H4 (cell line): ENCODE data around the gene EIF4EBP3. TPM values are rescaled to one million over a fixed set of nuclear protein-coding genes. Genes with fewer than 3 reads are reported as not detected.

Experiments used
- DNase-seq: peaks from one replicate; pipeline ENCODE4 v3.0.0-alpha.2; 2015; ENCODE audit warnings: low spot score
- total RNA-seq: library from RNA; depleted of rRNA; stranded (reverse); fragments of >200 nt; shearing (Covaris generic); gene quantifications from 2 replicates; pipeline ENCODE4 v1.2.3, GENCODE V29; 2014

The EIF4EBP3 gene
- total RNA-seq, 1 experiment from 2014 or later = not detected

DNA sequence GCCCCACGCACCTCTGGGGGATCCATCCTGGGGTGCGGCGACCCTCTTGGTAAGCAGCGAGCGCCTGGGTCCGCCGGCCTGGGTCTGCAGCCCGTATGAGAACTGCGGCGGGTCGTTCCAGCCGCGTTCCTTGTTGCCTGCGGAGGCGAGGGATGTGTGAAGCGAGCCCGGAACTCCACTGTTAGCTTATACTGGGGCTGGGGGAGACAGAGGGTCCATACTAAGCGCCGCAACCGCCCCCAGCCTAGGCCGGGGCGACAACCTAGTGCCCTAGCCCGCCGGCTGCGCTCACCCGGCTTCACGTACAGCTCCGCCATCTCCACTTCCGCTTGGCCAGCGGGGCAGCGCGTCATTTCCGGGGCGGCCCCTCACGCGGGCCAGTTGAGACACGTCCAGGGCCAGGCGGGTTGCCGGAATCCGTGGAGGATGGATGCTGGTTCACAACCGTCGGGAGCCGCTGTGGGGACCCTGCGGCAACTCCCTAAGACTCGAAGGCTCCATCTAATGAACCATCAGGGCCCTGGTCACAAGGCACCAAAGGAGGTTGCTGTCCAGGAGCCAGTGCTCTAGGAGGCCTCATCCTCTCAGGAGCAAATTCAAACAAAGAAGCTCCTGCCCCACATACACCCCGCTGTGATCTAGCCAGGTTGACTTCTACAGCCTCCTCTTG is 9.8 kb downstream of the EIF4EBP3 start, which contains the start of gene SRA1:
TSS of gene SRA1 (minus strand) at position 338 of the 670 bp plus-strand sequence. CDS start at position 317, 21 bp downstream.
- DNase-seq = peak; percentile 87

DNA sequence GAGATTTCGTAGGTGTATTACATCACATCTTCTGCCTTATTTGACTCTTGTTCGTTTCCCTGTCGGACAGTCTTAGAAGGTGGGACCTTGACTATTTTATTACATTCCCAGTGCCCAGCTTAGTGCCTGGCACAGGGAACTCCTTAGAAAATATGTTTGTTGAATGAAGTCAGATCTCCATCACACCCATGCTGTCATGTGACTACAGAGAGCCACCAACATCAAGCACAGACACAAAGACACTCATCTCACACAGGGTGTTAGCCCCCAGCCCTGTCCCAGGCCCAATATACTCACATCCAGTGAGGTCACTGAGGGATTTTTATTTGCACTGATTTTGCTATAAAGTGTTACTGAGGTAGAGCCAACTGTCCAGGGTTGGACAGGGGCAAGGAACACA is 10.5 kb downstream of the EIF4EBP3 start:
- DNase-seq = no peak

DNA sequence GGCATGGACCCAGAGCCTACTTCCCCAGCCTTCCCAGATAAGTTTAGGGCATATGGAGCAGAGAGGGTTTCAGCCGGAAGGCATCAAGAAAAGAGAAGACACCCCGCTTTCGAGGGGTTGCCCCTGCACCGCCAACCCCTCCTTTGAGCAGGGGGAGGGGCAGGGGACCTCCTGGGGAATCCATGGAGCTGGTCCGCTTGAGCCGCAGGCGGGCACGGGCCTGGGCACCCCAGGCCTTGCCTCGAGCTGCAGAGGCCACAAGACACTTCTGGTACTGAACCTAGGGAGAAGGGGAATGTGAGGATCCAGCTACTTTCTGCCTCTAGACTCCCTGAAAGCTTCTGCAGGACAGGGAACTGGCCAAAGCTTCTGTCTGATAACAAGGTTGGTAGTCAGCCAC is 11.1 kb downstream of the EIF4EBP3 start:
- no peak for DNase-seq

DNA sequence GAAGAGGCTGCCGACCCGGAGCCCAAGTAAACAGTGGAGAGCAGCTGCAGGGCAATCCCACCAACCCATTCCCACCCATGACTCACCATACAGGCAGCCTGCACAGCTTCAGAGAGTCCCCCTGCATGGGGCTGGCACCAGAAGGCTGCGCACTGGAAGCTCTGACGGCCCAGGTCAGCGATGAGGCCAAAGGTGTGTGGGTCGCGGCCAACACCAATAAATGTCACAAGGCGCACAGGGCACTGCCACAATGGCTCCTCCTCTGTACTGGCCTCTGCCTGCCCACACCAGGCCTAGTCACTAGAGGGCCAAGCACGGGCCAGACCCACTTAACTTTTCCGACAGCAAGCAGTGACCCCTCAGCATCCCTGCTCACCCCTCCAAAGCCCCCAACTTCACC is 12.8 kb downstream of the EIF4EBP3 start:
- DNase-seq = no peak

DNA sequence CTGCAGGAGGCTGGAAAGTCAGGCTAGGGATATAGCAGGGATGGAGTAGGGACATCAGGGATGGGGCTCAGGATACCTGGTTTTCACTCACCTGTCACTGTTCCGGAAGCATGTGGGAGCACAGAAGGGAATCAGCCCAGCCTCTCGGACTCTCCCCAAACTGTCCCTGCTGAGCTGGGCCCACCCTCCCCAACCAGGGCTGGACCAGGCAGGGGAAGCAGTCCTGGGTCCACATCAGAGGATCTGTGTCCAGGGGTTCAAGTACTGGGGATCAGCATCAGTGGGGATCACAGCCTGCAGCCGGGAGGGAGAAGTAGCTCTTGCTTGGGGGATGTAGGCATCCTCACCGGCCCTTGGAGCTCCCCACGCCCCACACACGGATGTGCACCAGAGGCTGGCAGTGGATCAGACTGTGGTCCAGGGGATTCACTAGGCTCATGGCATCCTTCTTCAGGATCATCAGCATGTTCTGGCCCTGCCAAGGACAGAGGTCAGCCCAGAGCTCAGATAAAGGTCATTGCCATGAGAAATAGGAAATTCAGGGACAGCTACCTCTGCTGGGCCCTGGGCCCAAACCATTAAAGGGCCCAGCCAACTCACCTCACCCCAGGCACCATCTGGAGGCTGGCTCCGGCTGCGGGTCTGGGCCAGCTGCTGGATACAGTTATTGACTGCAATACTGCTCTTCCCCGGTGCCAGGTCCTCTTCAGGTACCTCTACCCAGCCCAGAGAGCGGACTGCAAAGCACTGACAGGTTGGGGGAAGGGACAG is 14.5 kb downstream of the EIF4EBP3 start:
- no peak for DNase-seq

DNA sequence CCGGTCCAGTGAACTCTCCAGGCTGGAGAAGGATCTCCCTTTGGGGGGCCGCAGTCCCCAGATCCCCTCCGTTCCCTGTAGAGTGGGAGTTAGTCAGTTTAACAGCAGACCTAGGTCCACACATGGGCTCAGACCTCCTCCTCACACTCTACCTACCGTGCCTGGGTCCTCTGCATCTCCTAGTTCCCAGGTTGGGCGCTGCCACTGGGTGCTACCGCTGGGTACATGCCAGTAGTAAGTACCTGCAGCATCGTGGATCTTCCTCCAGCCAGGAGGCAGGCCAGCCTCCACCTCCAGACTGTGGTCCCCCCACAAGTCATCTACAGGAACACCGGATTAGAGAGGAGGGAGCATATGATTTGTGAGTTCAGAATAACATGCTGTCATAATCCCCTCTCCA is 16.1 kb downstream of the EIF4EBP3 start:
- no peak for DNase-seq

DNA sequence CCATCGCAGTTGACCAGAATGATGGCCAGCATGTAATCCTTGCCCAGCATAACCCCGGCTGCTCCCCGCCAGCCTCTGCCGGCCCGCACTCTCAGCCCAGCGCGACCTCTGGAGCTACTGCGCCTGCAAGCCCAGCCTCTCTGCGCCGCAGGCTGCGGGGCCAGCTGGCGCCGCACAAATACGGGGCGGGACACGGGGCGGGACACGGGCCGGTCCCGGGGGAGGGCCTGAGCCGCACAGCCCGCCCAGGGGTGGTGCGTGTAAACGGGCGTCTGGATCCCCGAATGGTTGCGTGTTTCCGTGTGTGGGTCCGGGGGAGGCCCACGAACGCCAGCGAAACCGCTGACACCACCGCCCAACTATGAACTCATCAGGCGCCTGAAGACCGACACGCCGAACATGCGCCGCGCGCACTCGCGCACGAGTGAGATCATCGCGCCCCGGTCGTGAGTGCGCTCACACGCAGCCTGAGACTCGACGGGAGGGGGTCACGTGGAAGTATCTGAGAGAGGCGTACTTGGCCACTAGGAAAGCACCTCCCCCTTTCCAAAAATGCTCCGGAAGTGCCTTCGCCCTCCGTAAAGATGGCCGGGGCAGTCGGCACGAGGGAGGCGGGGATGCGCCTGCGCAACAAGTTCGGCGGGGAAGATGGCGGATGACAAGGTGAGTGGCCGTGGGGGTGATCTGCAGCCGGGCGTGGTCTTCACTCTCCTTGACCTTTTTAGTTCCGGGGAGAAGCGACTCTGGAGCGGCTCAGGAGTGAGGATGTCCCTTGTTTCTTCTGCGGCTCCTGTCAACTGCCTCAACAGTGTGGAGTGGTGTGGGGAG is 16.9 kb downstream of the EIF4EBP3 start, which contains the start of the genes APBB3 and SLC35A4:
TSS of gene APBB3 (minus strand) at position 403 of the 828 bp plus-strand sequence. CDS start at position 50, 353 bp downstream.
TSS of gene SLC35A4 (plus strand) at position 633 of the 828 bp plus-strand sequence. CDS start 2,342 bp downstream, outside the sequence.
- peak; percentile 98 for DNase-seq

DNA sequence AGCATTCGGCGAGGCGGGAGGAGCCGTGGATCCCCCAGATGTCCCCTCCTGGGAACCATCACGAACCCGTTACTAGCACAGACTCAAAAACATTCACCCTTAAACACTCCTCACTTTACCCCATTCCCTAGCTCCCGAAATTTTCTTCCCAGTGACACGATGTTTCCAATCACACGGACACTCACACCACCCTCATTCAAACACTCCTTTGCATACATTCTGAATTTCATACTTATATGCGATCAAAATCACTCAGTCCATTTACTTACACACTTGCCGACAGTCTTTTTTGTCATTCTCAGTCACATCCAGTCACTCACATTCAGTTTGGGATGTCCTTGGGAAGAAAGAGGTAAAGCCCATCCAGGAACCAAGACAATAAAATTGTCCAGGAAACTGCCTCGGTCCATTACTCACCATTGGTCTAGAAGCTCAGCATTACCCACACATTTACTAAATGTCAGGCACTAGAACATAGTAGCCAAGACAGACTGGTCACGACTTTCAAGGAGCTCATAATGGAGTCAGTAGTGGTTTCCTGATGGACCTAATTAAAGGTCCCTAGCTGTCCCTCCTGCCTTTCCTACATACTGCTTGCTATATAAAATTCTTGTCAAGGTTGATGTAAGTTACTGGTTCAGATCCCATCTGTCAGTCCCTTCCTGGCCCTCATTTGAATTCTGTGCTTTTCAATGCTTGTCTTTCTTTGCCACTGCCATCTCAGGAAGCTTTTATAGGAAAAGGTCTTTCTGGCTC is 17.7 kb downstream of the EIF4EBP3 start:
- DNase-seq = no peak

DNA sequence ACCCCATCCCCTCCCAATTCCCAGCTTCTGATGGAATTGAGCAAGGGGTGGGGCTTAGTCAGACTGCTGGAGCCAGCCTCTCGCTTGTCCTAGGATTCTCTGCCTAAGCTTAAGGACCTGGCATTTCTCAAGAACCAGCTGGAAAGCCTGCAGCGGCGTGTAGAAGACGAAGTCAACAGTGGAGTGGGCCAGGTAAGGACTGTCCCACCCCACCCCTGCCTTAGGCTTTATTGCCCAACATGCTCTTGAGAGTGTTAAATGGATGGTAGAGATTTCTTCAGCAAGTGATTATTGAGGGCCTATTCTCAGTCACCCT is 18.3 kb downstream of the EIF4EBP3 start:
- no peak for DNase-seq

DNA sequence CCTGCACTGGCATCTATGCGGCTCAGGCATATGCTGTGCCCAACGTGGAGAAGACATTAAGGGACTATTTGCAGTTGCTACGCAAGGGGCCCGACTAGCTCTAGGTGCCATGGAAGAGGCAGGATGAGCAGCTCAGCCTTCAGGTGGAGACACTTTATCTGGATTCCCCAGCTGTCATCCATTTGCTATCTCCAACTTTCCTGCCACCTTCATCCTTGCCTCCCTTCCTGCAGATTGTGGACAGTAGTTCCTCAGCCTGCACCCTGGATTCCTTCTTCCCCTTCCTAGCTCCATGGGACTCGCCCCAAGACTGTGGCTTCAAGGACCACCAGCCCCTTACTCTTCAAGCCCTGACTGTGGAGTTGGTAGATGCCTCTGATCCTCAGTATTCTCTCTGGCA is 19.2 kb downstream of the EIF4EBP3 start:
- no peak for DNase-seq

DNA sequence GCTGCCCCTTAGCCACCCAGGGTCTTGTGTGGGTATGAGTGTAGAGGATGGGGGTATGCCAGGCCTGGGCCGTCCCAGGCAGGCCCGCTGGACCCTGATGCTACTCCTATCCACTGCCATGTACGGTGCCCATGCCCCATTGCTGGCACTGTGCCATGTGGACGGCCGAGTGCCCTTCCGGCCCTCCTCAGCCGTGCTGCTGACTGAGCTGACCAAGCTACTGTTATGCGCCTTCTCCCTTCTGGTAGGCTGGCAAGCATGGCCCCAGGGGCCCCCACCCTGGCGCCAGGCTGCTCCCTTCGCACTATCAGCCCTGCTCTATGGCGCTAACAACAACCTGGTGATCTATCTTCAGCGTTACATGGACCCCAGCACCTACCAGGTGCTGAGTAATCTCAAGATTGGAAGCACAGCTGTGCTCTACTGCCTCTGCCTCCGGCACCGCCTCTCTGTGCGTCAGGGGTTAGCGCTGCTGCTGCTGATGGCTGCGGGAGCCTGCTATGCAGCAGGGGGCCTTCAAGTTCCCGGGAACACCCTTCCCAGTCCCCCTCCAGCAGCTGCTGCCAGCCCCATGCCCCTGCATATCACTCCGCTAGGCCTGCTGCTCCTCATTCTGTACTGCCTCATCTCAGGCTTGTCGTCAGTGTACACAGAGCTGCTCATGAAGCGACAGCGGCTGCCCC is 19.8 kb downstream of the EIF4EBP3 start:
- DNase-seq = no peak

DNA sequence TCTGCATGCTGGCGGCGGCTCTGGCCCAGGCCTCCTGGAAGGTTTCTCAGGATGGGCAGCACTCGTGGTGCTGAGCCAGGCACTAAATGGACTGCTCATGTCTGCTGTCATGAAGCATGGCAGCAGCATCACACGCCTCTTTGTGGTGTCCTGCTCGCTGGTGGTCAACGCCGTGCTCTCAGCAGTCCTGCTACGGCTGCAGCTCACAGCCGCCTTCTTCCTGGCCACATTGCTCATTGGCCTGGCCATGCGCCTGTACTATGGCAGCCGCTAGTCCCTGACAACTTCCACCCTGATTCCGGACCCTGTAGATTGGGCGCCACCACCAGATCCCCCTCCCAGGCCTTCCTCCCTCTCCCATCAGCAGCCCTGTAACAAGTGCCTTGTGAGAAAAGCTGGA is 20.4 kb downstream of the EIF4EBP3 start:
- DNase-seq = no peak

DNA sequence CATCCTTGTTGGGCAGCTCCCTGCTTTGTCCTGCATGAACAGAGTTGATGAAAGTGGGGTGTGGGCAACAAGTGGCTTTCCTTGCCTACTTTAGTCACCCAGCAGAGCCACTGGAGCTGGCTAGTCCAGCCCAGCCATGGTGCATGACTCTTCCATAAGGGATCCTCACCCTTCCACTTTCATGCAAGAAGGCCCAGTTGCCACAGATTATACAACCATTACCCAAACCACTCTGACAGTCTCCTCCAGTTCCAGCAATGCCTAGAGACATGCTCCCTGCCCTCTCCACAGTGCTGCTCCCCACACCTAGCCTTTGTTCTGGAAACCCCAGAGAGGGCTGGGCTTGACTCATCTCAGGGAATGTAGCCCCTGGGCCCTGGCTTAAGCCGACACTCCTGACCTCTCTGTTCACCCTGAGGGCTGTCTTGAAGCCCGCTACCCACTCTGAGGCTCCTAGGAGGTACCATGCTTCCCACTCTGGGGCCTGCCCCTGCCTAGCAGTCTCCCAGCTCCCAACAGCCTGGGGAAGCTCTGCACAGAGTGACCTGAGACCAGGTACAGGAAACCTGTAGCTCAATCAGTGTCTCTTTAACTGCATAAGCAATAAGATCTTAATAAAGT is 21.1 kb downstream of the EIF4EBP3 start:
- no peak for DNase-seq

DNA sequence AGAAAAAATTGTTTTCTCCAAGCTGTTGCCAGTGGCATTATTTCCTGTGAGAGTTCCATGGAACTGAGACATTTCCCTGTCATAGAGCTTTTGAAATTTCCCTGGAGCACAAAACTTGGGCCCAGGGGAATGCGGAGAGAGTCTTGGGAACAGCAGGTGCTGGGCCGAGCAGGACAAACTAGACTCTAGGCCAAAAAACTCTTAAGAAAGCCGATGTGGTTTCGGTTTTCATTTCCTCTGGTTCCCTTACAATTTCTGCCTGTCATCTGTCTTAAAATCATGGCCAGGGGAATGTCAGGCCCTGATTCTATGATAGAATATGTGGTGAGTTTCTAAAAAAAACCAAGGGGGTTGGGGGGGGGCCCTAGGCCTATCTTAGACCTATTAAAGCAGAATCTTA is 21.7 kb downstream of the EIF4EBP3 start:
- no peak for DNase-seq

DNA sequence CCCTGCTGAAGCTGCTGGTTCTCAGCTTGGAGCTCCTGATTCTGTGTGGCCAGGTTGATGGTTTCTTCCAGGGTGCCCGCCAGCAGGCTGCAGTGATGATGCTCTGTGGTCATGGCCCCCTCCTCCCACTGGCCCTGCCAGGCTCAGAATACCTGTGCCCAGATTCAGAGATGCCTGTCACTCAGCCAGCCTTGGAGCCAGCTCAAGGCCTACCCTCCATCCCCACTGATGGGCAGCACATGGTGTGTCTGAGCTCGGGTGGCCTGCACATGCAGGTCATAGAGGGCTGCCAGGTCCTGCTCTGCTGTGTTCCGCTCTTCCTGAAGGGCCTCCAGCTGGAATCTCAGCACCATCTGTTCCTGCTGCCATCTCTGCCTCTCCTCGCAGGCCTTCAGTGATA is 22.6 kb downstream of the EIF4EBP3 start:
- DNase-seq = no peak

DNA sequence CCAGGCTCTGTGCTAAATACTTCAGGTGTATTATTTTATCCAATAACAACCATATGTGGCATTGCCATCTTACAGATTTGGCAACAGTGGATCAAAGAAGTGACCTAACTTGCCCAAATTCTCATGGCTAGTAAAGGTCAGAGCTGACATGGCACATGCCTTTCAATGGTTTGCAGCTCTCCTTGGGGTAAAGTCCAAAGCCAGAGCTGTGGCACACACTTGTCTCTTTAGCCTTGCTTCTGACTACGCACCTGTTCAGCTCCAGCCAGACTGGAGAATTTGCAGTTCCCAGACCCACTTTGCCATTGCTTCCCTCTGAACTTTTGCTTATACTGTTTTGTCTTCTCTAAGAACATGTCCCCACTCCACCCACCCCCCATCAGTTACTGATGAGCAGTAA is 23.0 kb downstream of the EIF4EBP3 start:
- no peak for DNase-seq

DNA sequence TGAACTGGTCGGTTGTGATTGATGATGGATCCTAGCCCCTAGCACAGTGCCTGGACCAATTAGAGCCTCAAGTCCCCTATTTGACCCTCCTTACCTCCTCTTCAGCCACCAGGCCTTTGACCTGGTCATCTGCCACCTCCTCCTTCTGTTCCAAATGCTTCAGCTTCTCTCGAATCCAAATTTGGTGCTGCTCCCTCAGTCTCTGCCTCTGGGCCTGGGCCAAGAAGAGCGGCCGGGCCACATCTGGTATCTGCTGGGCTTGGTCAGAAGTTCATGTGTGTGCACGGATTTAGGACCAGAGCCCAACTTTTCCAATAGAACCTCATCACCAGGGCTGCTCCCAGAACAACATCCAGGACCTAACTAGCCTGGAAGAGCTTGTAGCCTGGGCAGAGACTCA is 23.6 kb downstream of the EIF4EBP3 start:
- DNase-seq = no peak

DNA sequence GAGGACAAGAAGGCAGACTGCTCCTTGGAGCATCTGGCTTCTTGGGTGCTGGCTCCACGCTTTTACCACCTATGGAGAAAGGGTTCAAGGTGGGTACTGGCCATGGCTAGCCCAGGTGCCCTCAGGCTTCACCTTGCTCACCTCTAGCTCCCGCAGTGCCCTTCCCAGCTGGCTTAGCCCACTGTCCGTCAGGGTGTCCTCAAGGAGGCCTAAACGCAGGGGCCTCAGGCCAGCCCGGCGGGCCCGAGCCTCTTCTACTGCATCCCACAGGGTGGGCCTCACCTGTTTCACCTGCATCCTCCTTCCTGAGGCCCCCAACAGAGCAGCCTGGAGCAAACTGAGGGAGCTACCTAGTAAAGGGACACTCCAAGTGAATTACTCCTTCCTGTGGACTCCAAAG is 26.2 kb downstream of the EIF4EBP3 start:
- DNase-seq = no peak

DNA sequence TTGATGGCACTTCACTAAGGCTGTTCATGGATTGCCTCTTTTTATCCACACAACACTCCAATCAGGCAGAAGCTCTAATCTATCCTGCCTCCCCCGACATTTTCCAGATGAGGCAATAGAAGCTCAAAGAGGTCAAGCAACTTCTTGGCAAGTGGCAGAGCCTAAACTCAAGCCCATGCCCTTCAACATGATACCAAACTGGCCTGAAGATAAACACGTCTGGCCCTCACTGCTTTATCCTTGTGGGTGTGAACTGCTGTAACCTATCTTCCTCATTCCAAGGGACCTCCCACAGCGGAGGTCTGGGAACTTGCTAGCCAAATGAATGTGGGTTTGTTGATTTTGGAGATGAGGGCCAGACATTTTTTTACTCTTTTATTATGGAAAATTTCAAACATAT is 26.7 kb downstream of the EIF4EBP3 start:
- DNase-seq = no peak

DNA sequence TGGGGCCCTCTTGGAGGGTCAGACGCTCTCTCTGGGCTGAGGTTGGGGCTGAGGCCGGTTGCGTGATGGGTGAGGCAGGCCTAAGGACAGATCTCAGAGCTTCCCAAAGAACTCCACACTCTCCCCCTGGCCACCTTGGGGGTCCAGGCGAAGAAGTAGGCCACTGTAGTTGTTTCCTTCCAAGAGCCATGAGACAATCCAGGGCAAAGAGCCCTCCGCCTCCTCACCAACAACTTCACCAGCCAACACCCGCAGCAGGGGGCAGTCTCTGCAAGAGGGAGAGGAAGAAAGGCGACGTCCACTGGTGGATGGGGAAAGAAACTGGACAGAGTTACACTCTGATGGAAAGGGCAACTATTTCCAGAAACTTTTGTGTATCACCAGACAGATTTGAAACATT is 27.8 kb downstream of the EIF4EBP3 start:
- DNase-seq = no peak

DNA sequence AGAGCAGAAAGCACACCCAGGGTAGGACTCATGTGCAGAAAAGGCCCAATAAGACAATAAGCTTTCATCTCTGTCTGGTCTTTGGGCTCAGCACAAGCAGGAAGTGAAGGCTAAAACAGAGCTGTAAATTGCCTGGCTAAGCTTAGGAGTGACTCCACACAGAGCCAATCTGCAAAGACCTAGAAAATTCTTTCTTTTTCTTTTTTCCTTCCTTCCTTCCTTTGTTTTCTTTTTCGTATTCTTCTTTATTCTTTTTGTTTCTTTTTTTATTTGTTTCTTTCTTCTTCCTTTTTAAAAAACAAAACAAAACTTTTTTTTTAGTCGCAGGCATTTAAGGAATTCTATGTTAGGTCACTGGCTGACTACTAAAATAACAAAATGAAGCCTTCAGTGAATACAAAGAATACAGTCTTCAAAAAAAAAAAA is 29.3 kb downstream of the EIF4EBP3 start:
- DNase-seq = no peak
